Lung (tissue), 12 donors: Measurements from ENCODE around the gene CCDC182. TPM values are rescaled to one million over a fixed set of nuclear protein-coding genes. Genes with fewer than 3 reads are reported as not detected.

ENCODE experiments used
- ATAC-seq: fragments of 200-7000 bp; cut with Tn5 transposase; one replicate; pipeline ENCODE4 v1.9.1; 2020; ENCODE audit warnings: moderate number of reproducible peaks; ENCODE audit not compliant: insufficient read depth, low FRiP score
- DNase-seq, 3 donors: peaks; one replicate each; pipeline ENCODE4 v3.0.0-alpha.2; 2013 to 2017
- H3K27ac ChIP-seq, 2 donors: one replicate each; pipeline ENCODE4 v1.5.1; 2013; ENCODE audit warnings: mild to moderate bottlenecking in 2 of 2, moderate library complexity in 2 of 2, control low read depth in 1 of 2, inconsistent platforms in 1 of 2, low read depth in 1 of 2, low read length in 1 of 2
- H3K27me3 ChIP-seq, 3 donors: one replicate each; pipeline ENCODE4 v1.5.1; 2013; ENCODE audit warnings: low read length in 2 of 3; ENCODE audit not compliant: control insufficient read depth in 3 of 3, insufficient read depth in 3 of 3
- H3K36me3 ChIP-seq, 4 donors: one replicate each; pipeline ENCODE4 v1.5.1; 2013; ENCODE audit warnings: low read length in 4 of 4, mild to moderate bottlenecking in 1 of 4, moderate library complexity in 1 of 4; ENCODE audit not compliant: control insufficient read depth in 4 of 4, insufficient read depth in 4 of 4
- H3K4me1 ChIP-seq, 5 donors: one replicate each; pipeline ENCODE4 v1.5.1; 2013; ENCODE audit warnings: low read length in 5 of 5, mild to moderate bottlenecking in 2 of 5, moderate library complexity in 1 of 5; ENCODE audit not compliant: control insufficient read depth in 5 of 5, insufficient read depth in 5 of 5
- H3K4me3 ChIP-seq: one replicate; pipeline ENCODE4 v1.5.1; 2013; ENCODE audit warnings: mild to moderate bottlenecking, control low read depth, moderate library complexity
- H3K9ac ChIP-seq, 2 donors: one replicate each; pipeline ENCODE4 v1.5.1; 2013; ENCODE audit warnings: low read length in 2 of 2, control low read depth in 1 of 2; ENCODE audit not compliant: insufficient read depth in 1 of 2
- H3K9me3 ChIP-seq, 4 donors: one replicate each; pipeline ENCODE4 v1.5.1; 2013; ENCODE audit warnings: low read length in 3 of 4, mild to moderate bottlenecking in 1 of 4, moderate library complexity in 1 of 4; ENCODE audit not compliant: control insufficient read depth in 4 of 4, insufficient read depth in 3 of 4
- CTCF ChIP-seq: IDR thresholded peaks from 2 replicates; pipeline ENCODE4 v1.5.1; 2012; ENCODE audit warnings: mild to moderate bottlenecking; ENCODE audit errors: control extremely low read depth, extremely low read depth
- WGBS, 2 donors: extraction: QIAGEN DNeasy Blood & Tissue Kit; methylation state at CpG; one replicate each; pipeline ENCODE4 v1.1.7; 2013; 5-methylcytosine and 5-hydroxymethylcytosine counted together
- polyA plus RNA-seq, 2 donors: library from polyadenylated mRNA; stranded (reverse); fragments of 200-250 nt; gene quantifications; one replicate each; pipeline ENCODE4 v1.2.1, GENCODE V29; 2013
- total RNA-seq, 2 donors: library from RNA; depleted of rRNA in 1 of 2; stranded (reverse); fragments of >200 nt in 1 of 2; gene quantifications; one replicate each; pipeline ENCODE4 v1.2.1, GENCODE V29; 2014 to 2021
- donor health status: control.
- donor health status: control.
- donor health status: Bipolar disorder and iron deficiency.
- donor health status: healthy.
- donor health status: DM: yes; HTN: yes; CAD: no.

Gene CCDC182
- total and polyA plus RNA-seq, 4 donors, result not detected

GRCh38 chr17:57701124-57701523 is 44.0 kb downstream of the CCDC182 start:
- DNase-seq, result no peak

GRCh38 chr17:57699751-57700219 is 45.3 kb downstream of the CCDC182 start:
- H3K9me3 ChIP-seq, result peaks cover 0 to 3% (median 1%) of the 10 kb centered on the region in 4 donors
- H3K36me3 ChIP-seq, result no peaks in the 10 kb centered on the region
- no peak overlapping the region for H3K4me3 ChIP-seq
- peak; percentile 81 to 95 (median 94) for DNase-seq
- 64 to 79% methylated on average over 9 of the region's 9 CpGs for WGBS, 2 donors
- no peak overlapping the region for H3K9ac ChIP-seq
- no peak overlapping the region for H3K27ac ChIP-seq
- TF ChIP-seq CTCF, result no peak
- ATAC-seq, result no peak
- peaks cover 0 to 20% (median 5%) of the 10 kb centered on the region in 5 donors for H3K4me1 ChIP-seq
- no peaks in the 10 kb centered on the region for H3K27me3 ChIP-seq

More at GRCh38 chr17:57701124-57701523, 44.0 kb downstream of the CCDC182 start:
- Histone ChIP-seq H3K27me3 (no peaks in the 10 kb centered on the region), H3K9ac (no peak overlapping the region), H3K27ac (no peak overlapping the region), H3K36me3 (no peaks in the 10 kb centered on the region), H3K9me3 (peaks cover 0 to 2% (median under 1%) of the 10 kb centered on the region in 4 donors), H3K4me1 (peaks cover 0 to 23% (median 5%) of the 10 kb centered on the region in 5 donors), H3K4me3 (no peak overlapping the region)
- ATAC-seq, result no peak
- WGBS, 2 donors, result 92 to 93% methylated on average over 5 of the region's 5 CpGs
- TF ChIP-seq CTCF, result no peak

- Histone ChIP-seq H3K27me3 (no peaks in the 10 kb centered on the region), H3K9ac (no peak overlapping the region), H3K36me3 (no peaks in the 10 kb centered on the region), H3K4me3 (no peak overlapping the region), H3K27ac (no peak overlapping the region), H3K9me3 (peaks cover 0 to 3% (median 1%) of the 10 kb centered on the region in 4 donors), H3K4me1 (peaks cover 0 to 20% (median 5%) of the 10 kb centered on the region in 5 donors)
- ATAC-seq, result no peak
- WGBS, 2 donors, result 73 to 74% methylated on average over 12 of the region's 12 CpGs
- DNase-seq, result no peak
- TF ChIP-seq CTCF, result no peak
Measured at GRCh38 chr17:57697891-57698711, 47.0 kb downstream of the CCDC182 start.
